HG02840 (cell line): ENCODE data around the gene VTI1A.

Experiments used
- ATAC-seq: cut with Tn5 transposase; IDR thresholded peaks from one replicate; pipeline ENCODE4 v1.9.1; 2021; ENCODE audit warnings: mild to moderate bottlenecking, moderate library complexity, moderate number of reproducible peaks; ENCODE audit not compliant: unreplicated experiment, low FRiP score

Gene VTI1A

GRCh38 chr10:112739592-112740353 lies 292.8 kb downstream of the VTI1A start:
- no peak for ATAC-seq

GRCh38 chr10:112741830-112742402 lies 294.9 kb downstream of the VTI1A start:
- ATAC-seq, result no peak

GRCh38 chr10:112744181-112745096 lies 297.4 kb downstream of the VTI1A start:
- ATAC-seq, result no peak

- no peak for ATAC-seq
Observed at GRCh38 chr10:112746329-112746728, 299.3 kb downstream of the VTI1A start.

GRCh38 chr10:112750427-112751167 lies 303.6 kb downstream of the VTI1A start:
- no peak for ATAC-seq

GRCh38 chr10:112751651-112752050 lies 304.6 kb downstream of the VTI1A start:
- no peak for ATAC-seq

GRCh38 chr10:112752288-112752687 lies 305.3 kb downstream of the VTI1A start:
- no peak for ATAC-seq

GRCh38 chr10:112753961-112754411 lies 307.0 kb downstream of the VTI1A start:
- ATAC-seq, result no peak

GRCh38 chr10:112755446-112756234 lies 308.6 kb downstream of the VTI1A start:
- ATAC-seq, result no peak

GRCh38 chr10:112756235-112756527 lies 309.2 kb downstream of the VTI1A start:
- ATAC-seq, result no peak

- ATAC-seq, result no peak
Observed at GRCh38 chr10:112758961-112759360, 311.9 kb downstream of the VTI1A start.

GRCh38 chr10:112759496-112759895 lies 312.5 kb downstream of the VTI1A start:
- ATAC-seq, result no peak

- ATAC-seq, result no peak
Observed at GRCh38 chr10:112761256-112761655, 314.2 kb downstream of the VTI1A start.

- ATAC-seq, result no peak
Observed at GRCh38 chr10:112763916-112764520, 317.0 kb downstream of the VTI1A start.

GRCh38 chr10:112765717-112766235 lies 318.8 kb downstream of the VTI1A start:
- ATAC-seq, result no peak

- no peak for ATAC-seq
Observed at GRCh38 chr10:112766636-112767035, 319.6 kb downstream of the VTI1A start.

- ATAC-seq, result no peak
Observed at GRCh38 chr10:112767156-112767555, 320.1 kb downstream of the VTI1A start.

GRCh38 chr10:112768121-112768520 lies 321.1 kb downstream of the VTI1A start:
- ATAC-seq, result no peak

- no peak for ATAC-seq
Observed at GRCh38 chr10:112769081-112769480, 322.1 kb downstream of the VTI1A start.
